Activated CD4-positive, alpha-beta T cell treated with anti-CD3 and anti-CD28 coated beads, Interleukin-2, amount 10 ng/mL, durations not matched to agents 7 days and 5 days (primary cell): ENCODE results near the gene UBAP1L. TPM values are rescaled to one million over a fixed set of nuclear protein-coding genes. Genes with fewer than 3 reads are reported as not detected.
"Not testable (repeated sequence)": the region's sequence is repeated elsewhere in the genome, so short reads cannot be mapped to it uniquely, and the experiment has no call there.

ENCODE experiments used
- CTCF ChIA-PET: fragments of 350-600 bp; sonication (Branson Sonifier 250); formaldehyde crosslinking; loops from one replicate; lab custom pipeline; 2021; ENCODE audit warnings: antibody characterized with exemption; lab: Charles Lee
- POLR2A ChIA-PET: fragments of 350-600 bp; sonication (Branson Sonifier 250); formaldehyde crosslinking; loops from one replicate; lab custom pipeline; 2021; ENCODE audit warnings: antibody characterized with exemption; lab: Charles Lee
- DNase-seq: peaks from one replicate; pipeline ENCODE4 v3.0.0-alpha.2; 2020
- H3K27ac Mint-ChIP-seq: one replicate; pipeline ENCODE4 v1.8.0; 2021; ENCODE audit warnings: mild to moderate bottlenecking, moderate library complexity, mixed read lengths
- H3K27me3 Mint-ChIP-seq: one replicate; pipeline ENCODE4 v1.8.0; 2021; ENCODE audit warnings: mixed read lengths
- H3K36me3 Mint-ChIP-seq: one replicate; pipeline ENCODE4 v1.8.0; 2021; ENCODE audit warnings: low read depth, mixed read lengths
- H3K4me1 Mint-ChIP-seq: one replicate; pipeline ENCODE4 v1.8.0; 2021; ENCODE audit warnings: mixed read lengths
- H3K4me3 Mint-ChIP-seq: one replicate; pipeline ENCODE4 v1.8.0; 2021; ENCODE audit warnings: mild to moderate bottlenecking, moderate library complexity, mixed read lengths
- H3K9me3 Mint-ChIP-seq: one replicate; pipeline ENCODE4 v1.8.0; 2021; ENCODE audit warnings: mixed read lengths
- total RNA-seq, 2 experiments: library from RNA; stranded (reverse); gene quantifications; one replicate each; pipeline ENCODE4 v1.2.3, GENCODE V29; 2021

The UBAP1L gene
- total RNA-seq, 2 experiments from 2014 or later, result 3.8 to 5.3 TPM

DNA sequence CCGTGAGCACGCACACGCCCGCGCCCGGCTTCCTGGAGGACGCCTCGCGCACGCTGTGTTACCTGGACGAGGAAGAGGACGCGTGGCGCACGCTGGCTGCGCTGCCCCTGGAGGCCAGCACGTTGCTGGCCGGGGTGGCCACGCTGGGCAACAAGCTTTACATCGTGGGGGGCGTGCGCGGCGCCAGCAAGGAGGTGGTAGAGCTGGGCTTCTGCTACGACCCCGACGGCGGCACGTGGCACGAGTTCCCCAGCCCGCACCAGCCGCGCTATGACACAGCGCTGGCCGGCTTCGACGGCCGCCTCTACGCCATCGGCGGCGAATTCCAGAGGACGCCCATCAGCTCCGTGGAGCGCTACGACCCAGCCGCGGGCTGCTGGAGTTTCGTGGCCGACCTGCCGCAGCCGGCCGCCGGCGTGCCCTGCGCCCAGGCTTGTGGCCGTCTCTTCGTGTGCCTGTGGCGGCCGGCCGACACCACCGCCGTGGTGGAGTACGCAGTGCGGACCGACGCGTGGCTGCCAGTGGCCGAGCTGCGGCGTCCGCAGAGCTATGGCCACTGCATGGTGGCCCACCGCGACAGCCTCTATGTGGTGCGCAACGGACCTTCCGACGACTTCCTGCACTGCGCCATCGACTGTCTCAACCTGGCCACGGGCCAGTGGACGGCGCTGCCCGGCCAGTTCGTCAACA lies 37.6 kb downstream of the UBAP1L start:
- POLR2A ChIA-PET, result no interaction called here
- no peaks in the 10 kb centered on the region for H3K9me3 Mint-ChIP-seq
- peaks cover 33% of the 10 kb centered on the region for H3K27me3 Mint-ChIP-seq
- H3K4me3 Mint-ChIP-seq, result no peak overlapping the region
- DNase-seq, result no peak
- no peaks in the 10 kb centered on the region for H3K36me3 Mint-ChIP-seq
- H3K27ac Mint-ChIP-seq, result no peak overlapping the region
- peaks cover 9% of the 10 kb centered on the region for H3K4me1 Mint-ChIP-seq
- CTCF ChIA-PET, result interaction anchor here (0.5 to 2.2 kb wide), 9 partner anchors 9 to 596 kb away, joined by 3 to 12 read pairs (median 3); partner anchors contain the start of gene RASL12

DNA sequence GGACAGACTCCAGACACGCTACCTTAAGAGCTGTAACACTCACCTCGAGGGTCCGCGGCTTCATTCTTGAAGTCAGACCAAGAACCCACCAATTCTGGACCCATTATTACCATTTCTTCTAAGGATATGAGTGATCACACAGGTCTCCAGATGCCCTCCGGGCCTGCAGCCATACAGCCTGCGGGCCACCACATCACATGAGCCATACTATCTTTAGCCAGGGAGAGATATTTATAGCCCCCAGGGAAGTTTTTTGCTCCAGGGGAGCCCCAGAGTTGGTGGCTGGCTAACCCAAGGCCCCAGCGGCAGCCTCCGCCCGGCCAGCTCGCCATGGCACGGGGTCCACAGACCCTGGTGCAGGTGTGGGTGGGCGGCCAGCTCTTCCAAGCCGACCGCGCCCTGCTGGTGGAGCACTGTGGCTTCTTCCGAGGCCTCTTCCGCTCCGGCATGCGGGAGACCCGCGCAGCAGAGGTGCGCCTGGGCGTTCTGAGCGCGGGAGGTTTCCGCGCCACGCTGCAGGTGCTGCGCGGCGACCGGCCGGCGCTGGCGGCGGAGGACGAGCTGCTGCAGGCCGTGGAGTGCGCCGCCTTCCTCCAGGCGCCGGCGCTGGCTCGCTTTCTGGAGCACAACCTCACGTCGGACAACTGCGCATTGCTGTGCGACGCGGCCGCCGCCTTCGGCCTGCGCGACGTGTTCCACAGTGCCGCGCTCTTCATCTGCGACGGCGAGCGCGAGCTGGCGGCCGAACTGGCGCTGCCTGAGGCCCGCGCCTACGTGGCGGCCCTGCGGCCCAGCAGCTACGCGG lies 38.3 kb downstream of the UBAP1L start, which contains the start of gene KBTBD13:
Gene KBTBD13, plus strand, starts transcription at position 261 of the 805 bp plus-strand sequence. Its CDS starts 70 bp downstream, at position 331.
- DNase-seq, result no peak
- Mint-ChIP-seq H3K27ac (no peak within 1 kb of the TSS), H3K4me3 (no peak within 1 kb of the TSS), H3K27me3 (peaks cover 29% of the 10 kb centered on the region), H3K9me3 (no peaks in the 10 kb centered on the region), H3K36me3 (no peaks in the 10 kb centered on the region), H3K4me1 (peaks cover 4% of the 10 kb centered on the region)
- CTCF ChIA-PET, result interaction anchor here (0.9 to 1.8 kb wide), 5 partner anchors 9 to 42 kb away, joined by 3 to 4 read pairs (median 4); partner anchors contain the start of gene RASL12
- POLR2A ChIA-PET, result no interaction called here

DNA sequence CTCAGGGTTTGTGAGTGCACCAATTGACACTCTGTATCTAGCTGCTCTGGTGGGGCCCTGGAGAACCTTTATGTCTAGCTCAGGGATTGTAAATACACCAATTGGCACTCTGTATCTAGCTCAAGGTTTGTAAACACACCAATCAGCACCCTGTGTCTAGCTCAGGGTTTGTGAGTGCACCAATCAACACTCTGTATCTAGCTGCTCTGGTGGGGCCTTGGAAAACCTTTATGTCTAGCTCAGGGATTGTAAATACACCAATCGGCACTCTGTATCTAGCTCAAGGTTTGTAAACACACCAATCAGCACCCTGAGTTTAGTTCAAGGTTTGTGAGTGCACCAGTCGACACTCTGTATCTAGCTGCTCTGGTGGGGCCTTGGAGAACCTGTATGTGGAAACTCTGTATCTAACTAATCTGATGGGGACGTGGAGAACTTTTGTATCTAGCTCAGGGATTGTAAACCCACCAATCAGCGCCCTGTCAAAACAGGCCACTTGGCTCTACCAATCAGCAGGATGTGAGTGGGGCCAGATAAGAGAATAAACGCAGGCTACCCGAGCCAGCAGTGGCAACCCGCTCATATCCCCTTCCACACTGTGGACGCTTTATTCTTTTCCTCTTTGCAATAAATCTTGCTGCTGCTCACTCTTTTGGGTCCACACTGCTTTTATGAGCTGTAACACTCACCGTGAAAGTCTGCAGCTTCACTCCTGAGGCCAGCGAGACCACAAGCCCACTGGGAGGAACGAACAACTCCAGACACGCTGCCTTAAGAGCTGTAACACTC lies 39.2 kb downstream of the UBAP1L start:
- H3K4me3 Mint-ChIP-seq, H3K36me3 Mint-ChIP-seq, H3K9me3 Mint-ChIP-seq, DNase-seq, H3K27ac Mint-ChIP-seq, H3K4me1 Mint-ChIP-seq, POLR2A ChIA-PET: not testable (repeated sequence)
- peaks cover 21% of the 10 kb centered on the region for H3K27me3 Mint-ChIP-seq
- CTCF ChIA-PET, result interaction anchor here (0.9 to 1.8 kb wide), 3 partner anchors 8 to 24 kb away, joined by 3 to 4 read pairs (median 4); partner anchors contain the start of gene RASL12

DNA sequence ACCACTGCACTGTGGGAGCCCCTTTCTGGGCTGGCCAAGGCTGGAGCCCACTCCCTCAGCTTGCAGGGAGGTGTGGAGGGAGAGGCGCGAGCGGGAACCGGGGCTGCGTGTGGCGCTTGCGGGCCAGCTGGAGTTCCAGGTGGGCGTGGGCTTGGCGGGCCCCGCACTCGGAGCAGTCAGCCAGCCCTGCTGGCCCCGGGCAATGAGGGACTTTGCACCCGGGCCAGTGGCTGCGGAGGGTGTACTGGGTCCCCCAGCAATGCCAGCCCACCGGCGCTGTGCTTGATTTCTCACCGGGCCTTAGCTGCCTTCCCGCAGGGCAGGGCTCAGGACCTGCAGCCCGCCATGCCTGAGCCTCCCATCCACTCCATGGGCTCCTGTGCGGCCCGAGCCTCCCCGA lies 40.1 kb downstream of the UBAP1L start:
- not testable (repeated sequence) for H3K9me3 Mint-ChIP-seq, H3K4me3 Mint-ChIP-seq, DNase-seq, H3K27ac Mint-ChIP-seq, H3K4me1 Mint-ChIP-seq, H3K36me3 Mint-ChIP-seq
- peaks cover 20% of the 10 kb centered on the region for H3K27me3 Mint-ChIP-seq
- ChIA-PET POLR2A (interaction anchor here (0.5 kb wide), 1 partner anchor 44 kb away, joined by 3 read pairs; no protein-coding TSS in a partner anchor), CTCF (interaction anchor here (1.1 to 1.8 kb wide), 3 partner anchors 11 to 41 kb away, joined by 3 to 4 read pairs (median 3); no protein-coding TSS in a partner anchor)

DNA sequence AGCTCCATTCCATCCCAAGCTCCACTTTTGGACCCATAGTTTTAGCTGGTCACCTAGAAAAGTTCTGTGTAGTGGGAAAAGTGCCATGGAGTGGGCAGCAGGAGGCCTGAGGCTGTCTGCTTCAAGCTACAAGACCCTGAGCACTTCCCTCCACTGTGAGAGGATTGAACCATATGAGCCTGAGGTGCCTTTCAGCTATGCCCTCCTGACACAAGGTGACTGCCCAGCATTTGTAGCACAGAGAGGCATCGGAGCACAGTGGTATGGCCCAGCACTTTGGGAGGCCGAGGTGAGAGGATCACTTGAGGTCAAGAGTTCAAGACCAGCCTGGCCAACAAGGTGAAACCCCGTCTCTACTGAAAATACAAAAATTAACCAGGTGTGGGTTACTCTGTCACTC lies 42.4 kb downstream of the UBAP1L start:
- no peak for DNase-seq
- Mint-ChIP-seq H3K4me3 (no peak overlapping the region), H3K36me3 (no peaks in the 10 kb centered on the region), H3K27me3 (peaks cover 26% of the 10 kb centered on the region), H3K9me3 (no peaks in the 10 kb centered on the region), H3K4me1 (peaks cover under 1% of the 10 kb centered on the region), H3K27ac (no peak overlapping the region)
- POLR2A ChIA-PET, result no interaction called here
- CTCF ChIA-PET, result interaction anchor here (1.4 kb wide), 1 partner anchor 11 kb away, joined by 3 read pairs; no protein-coding TSS in a partner anchor

DNA sequence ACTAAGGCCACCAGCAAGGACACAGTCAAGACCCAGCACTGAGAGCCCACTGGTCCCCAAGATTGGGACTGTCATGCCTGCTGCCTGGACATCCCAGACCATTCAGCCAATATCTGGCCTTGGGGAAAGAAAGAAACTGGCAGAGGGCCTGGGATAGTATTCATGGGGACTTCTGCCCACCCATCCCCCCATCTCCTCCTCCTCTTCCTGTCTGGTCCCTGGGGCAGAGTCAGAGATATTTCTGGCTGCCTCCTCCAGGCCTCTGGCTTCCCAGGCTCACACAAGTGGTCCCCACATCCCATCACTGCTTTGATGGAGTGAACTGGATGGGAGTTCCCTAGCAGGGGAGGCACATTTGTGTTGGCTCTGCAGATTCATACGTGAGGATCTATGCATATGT lies 43.0 kb downstream of the UBAP1L start:
- no peak overlapping the region for H3K4me3 Mint-ChIP-seq
- H3K27me3 Mint-ChIP-seq, result peaks cover 30% of the 10 kb centered on the region
- H3K36me3 Mint-ChIP-seq, result no peaks in the 10 kb centered on the region
- ChIA-PET CTCF (interaction anchor here (1.4 kb wide), 1 partner anchor 11 kb away, joined by 3 read pairs; no protein-coding TSS in a partner anchor), POLR2A (no interaction called here)
- no peak overlapping the region for H3K27ac Mint-ChIP-seq
- H3K9me3 Mint-ChIP-seq, result no peaks in the 10 kb centered on the region
- DNase-seq, result no peak
- peaks cover 3% of the 10 kb centered on the region for H3K4me1 Mint-ChIP-seq

DNA sequence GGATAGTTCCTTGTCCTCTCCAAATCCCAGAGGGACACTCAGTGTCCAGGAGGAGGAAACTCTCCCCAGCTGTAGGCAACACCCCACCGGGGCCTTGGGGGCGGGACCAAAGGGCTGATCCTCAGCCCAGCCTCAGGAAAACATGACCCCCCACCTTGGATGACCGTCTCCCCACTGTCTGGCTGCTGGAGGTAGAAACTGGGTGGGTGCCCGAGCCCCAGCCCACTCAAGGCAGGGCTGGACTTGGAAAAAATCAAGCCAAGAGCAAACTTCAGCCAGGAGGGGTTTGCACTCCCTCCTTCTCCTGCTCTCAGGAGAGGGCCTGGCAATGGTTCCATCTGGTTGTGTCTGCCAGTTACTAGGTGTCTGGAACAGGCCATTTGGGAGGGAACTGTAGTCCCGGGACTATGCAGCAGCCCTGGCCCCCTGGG lies 43.6 kb downstream of the UBAP1L start:
- H3K4me1 Mint-ChIP-seq, result peaks cover 3% of the 10 kb centered on the region
- DNase-seq, result no peak
- H3K27me3 Mint-ChIP-seq, result peaks cover 34% of the 10 kb centered on the region
- no peak overlapping the region for H3K27ac Mint-ChIP-seq
- POLR2A ChIA-PET, result no interaction called here
- no peaks in the 10 kb centered on the region for H3K9me3 Mint-ChIP-seq
- H3K36me3 Mint-ChIP-seq, result no peaks in the 10 kb centered on the region
- CTCF ChIA-PET, result no interaction called here
- H3K4me3 Mint-ChIP-seq, result no peak overlapping the region

DNA sequence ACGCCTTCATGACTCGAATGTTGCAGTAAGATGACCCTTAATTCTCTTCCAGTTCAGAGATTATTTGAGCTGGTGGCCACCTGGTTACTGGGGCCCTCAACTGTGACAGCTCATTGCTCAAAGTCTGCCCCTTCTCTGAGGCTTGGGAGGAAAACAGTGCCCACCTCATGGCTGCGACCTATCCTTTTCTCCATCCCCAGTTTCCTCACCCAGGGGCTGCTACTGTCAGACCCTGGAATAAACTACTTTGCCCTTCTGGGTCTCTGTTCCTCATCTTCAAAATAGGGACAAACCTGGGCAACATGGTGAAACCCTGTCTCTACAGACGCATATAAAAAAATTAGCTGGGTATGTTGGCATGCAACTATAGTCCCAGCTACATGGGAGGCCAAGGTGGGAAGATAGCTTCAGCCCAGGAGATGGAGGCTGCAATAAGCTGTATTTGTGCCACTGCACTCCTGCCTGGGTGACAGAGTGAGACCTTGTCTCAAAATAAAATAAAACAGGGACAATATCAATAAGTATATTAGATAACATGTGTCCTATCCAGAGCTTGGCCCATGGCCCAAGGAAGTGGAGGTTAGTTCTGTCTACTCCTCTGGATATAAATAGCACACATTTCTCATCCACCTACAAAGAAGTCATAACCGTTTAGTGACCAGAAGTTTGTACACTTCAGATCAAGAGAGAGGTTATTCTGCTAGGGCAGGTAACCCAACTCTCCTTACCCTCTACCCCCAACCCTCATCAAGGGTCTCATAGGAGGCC lies 45.0 kb downstream of the UBAP1L start:
- no peak for DNase-seq
- Mint-ChIP-seq H3K27me3 (peaks cover 43% of the 10 kb centered on the region), H3K27ac (no peak overlapping the region), H3K9me3 (no peaks in the 10 kb centered on the region), H3K4me1 (peaks cover 3% of the 10 kb centered on the region), H3K36me3 (no peaks in the 10 kb centered on the region), H3K4me3 (no peak overlapping the region)
- POLR2A ChIA-PET, result no interaction called here
- CTCF ChIA-PET, result no interaction called here

DNA sequence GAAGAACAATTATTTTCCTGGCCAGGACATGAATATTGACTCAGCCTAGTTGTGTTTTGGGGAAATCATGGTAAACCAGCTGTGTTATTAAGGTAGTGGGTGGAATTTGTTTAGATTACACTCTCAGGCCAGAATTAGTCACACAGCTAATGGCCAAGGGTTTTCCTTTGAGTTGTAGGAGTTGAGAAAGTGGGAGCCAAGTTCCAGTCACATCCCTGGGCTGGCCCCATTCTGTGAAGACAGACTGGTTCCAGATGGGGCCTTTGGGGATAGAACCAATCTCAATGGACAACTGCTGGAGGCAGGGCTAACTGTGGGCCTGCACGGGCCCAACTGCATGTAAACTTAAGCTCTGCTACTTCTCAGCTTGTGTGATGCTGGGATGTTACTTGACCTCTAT lies 45.8 kb downstream of the UBAP1L start:
- ChIA-PET CTCF (interaction anchor here (0.6 to 0.7 kb wide), 2 partner anchors 10 to 17 kb away, joined by 3 read pairs; no protein-coding TSS in a partner anchor), POLR2A (no interaction called here)
- Mint-ChIP-seq H3K27me3 (peaks cover 43% of the 10 kb centered on the region), H3K27ac (no peak overlapping the region), H3K4me1 (peaks cover 3% of the 10 kb centered on the region), H3K4me3 (no peak overlapping the region), H3K9me3 (no peaks in the 10 kb centered on the region), H3K36me3 (no peaks in the 10 kb centered on the region)
- DNase-seq, result no peak

DNA sequence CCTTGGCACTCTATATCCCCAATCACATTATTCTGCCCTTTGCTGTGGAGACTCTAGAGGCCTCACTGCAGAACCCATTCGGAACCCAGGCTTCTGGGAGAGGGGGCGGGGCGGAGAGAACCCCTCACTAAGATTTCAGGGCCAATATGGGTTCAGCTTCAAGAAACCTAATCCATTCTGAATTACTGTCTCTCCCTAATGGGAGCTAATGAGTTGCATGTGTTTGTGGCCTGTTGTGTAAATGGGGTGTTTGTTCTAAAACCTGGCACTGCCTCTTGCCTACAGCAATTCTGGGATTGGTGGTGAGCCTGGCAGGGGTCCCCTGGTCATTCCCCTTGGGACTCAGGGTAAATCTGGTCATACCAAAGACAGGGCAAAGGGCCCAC lies 46.6 kb downstream of the UBAP1L start:
- no peaks in the 10 kb centered on the region for H3K9me3 Mint-ChIP-seq
- ChIA-PET POLR2A (no interaction called here), CTCF (interaction anchor here (1.5 kb wide), 1 partner anchor 8 kb away, joined by 3 read pairs; the partner anchor contains the start of gene KBTBD13)
- no peak overlapping the region for H3K4me3 Mint-ChIP-seq
- peaks cover 3% of the 10 kb centered on the region for H3K4me1 Mint-ChIP-seq
- no peaks in the 10 kb centered on the region for H3K36me3 Mint-ChIP-seq
- H3K27ac Mint-ChIP-seq, result no peak overlapping the region
- no peak for DNase-seq
- H3K27me3 Mint-ChIP-seq, result peaks cover 43% of the 10 kb centered on the region

DNA sequence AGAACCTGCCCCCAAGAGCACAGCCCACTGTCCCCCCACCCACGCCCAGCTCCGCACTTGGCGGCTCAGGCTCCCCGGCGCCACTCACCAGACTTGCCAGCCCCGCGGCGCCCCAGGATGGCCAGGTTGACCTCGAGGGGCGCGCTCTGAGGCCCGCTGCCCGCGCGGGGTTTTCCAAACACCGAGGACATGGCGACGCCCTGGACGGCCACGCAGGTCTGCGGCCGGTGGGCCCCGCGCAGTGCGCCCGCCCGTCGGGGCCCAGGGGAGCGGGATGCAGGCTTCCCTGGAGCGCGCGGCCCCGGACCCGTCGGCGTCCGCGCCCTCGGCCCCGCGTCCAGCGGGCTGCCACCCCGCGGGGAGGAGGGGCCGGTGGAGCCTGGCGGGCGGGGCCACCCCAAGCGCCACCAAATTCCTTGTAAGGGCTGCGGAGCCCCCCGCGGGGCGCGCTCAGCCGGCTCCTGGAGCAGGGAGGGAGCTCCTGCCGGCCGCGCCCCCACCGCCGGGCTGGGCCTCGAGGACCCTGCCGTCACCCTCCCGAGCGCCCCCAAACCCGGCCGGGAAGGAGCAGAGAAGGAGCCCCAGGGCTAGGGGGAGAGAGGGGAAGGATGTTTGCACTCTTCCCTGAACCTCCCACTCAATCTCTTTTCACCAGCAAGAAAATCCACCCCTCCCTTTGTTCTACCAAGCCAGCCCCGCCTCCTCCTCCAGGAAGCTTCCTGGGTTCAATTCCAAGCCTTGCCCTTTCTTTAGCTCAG lies 47.2 kb downstream of the UBAP1L start, which contains the start of gene RASL12:
Gene RASL12, minus strand, starts transcription at position 347 of the 758 bp plus-strand sequence. Its CDS starts 156 bp downstream, at position 191.
- POLR2A ChIA-PET, result no interaction called here

More for the DNA sequence above, 47.2 kb downstream of the UBAP1L start, which contains the start of gene RASL12:
- Mint-ChIP-seq H3K36me3 (no peaks in the 10 kb centered on the region), H3K9me3 (no peaks in the 10 kb centered on the region), H3K4me3 (no peak within 1 kb of the TSS), H3K4me1 (peaks cover 3% of the 10 kb centered on the region), H3K27me3 (peaks cover 43% of the 10 kb centered on the region), H3K27ac (no peak within 1 kb of the TSS)
- CTCF ChIA-PET, result interaction anchor here (0.6 to 1.5 kb wide), 3 partner anchors 9 to 88 kb away, joined by 3 to 4 read pairs (median 3); partner anchors contain the start of gene KBTBD13
- no peak for DNase-seq
